HG03442 (cell line): ENCODE data around the gene CELF1.

ENCODE experiments used
- ATAC-seq: cut with Tn5 transposase; IDR thresholded peaks from one replicate; pipeline ENCODE4 v1.9.1; 2021; ENCODE audit warnings: mild to moderate bottlenecking, moderate library complexity; ENCODE audit not compliant: unreplicated experiment

Gene CELF1

GRCh38 chr11:47430524-47430923 is 122.4 kb downstream of the CELF1 start:
- no peak for ATAC-seq

DNA sequence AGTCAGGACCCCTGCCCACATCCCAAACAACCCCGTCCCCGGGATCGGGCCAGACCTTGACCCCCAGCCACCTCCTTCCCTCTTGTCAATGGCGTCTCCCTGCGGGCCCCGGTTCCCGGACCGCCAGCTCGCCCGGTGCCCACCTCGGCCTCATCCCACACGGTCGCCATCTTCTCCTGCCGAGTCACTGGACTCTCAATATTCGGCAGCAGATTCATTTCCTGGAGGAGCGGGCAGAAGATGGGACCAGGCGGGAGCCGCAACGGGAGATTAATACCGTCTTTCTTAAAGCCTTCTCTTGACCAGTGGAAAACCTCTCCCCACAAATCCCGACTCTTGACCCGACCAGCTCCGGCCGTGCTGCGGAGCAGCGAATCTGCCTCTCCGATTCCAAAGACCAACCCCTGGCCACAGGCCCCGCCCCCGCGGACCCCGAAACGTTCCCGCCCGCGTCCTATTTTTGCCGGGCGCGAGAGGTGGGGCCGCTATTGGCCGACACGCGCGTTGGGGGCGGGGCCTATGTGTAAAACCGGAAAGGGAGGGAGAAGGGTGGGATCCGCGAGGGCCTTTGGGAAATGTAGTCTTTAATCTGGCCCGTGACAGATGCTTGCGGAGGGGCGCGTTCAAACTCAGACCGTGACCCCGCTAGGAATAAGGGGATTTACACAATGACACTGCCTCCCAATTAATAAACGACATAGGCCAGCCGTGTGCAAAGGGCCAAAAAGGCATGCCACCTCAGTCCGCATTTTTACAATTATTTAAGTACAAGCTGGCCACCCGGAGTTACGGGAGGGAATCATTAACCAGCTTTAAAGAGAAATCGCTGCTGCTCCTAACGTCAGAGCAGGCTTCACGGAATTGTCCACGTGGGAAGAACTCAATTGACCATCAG is 126.6 kb downstream of the CELF1 start, which contains the start of gene PSMC3:
Gene PSMC3 (minus strand): TSS at position 378 of the 895 bp plus-strand sequence. CDS start 160 bp downstream, at position 218.
- peak; percentile 84 for ATAC-seq

DNA sequence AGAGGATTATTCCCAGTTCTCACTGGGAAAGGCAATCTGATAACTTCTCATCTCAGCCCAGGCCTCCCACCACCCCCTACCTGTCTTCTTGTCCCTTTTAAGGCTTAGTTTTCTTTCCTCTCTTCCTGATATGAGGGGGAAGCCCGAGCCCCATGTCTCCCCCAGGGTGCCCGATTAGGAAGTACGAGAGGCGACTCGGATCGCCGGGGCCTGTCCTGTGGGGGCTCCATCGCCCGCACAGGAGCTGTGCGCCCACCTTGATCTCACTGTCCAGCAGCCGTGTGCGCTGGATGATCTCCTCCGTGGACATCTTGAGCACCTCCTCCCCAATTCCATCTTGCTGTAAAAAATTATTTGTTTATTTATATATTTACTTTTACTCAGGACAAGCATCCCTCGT is 127.3 kb downstream of the CELF1 start:
- no peak for ATAC-seq

DNA sequence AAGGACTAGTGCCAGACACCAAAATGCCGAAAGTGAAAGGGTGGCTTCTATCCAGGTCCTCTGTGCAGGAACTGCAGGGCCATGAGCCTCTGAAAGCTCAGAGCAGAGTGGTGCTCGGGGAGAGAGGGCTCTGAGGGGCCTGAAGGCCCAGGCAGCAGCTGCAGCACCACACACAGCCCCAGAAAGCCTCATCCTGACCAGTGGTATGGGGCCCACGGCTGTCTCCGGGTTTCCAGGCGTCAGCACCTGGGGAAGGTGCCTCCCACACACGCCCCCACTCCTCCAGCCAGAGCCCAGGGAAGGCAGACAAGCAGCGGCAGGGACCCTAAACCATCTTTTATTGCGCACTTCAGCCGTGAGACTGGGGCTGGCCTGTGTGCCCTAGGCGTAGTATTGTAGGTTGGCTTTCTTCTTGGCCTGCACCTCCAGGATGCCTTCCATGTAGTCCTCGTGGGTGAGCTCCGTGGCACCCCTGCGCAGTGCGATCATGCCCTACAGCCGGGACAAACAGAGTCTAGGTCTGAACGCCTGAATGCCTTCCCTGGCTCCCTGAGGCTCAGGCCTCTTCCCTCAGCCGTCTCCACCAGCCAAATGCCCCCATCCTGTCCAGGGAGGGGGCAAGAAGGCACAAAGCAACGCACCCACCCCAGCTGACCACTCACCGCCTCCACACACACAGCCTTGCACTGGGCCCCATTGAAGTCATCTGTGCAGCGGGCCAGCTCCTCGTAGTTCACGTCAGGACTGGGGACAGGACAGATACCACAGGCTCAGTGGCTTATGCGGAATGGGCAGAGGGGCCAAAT is 134.3 kb downstream of the CELF1 start:
- no peak for ATAC-seq

DNA sequence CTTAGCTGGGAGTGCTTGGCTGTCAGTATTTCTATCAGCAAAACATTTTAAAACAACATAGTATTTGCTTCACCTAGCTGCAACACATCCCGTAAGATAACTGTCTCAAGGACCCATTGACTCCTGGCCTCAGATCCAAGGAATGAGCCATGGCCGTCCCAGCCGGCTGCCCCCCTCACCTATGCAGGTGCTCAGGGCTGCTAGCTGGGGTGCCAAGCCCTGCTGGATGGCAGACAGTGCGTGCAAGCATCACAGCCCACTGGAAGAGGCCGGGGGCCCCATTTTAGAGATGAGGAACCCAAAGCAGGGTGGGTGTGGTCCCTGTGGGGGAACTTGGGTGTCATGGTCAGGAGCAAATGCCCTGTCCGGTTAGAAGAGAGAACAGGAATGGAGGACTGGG is 135.2 kb downstream of the CELF1 start:
- ATAC-seq = no peak

GRCh38 chr11:47415949-47416472 is 136.9 kb downstream of the CELF1 start:
- ATAC-seq = no peak
